GM18520 (cell line): ENCODE results near the gene TMEM185B.

Source experiments
- ATAC-seq: cut with Tn5 transposase; IDR thresholded peaks from one replicate; pipeline ENCODE4 v1.9.1; 2021; ENCODE audit not compliant: unreplicated experiment

Gene TMEM185B

GRCh38 chr2:120231974-120232635 lies 8.9 kb upstream of the TMEM185B start:
- peak; percentile 66 for ATAC-seq

- peak; percentile 9 for ATAC-seq
Observed at GRCh38 chr2:120231564-120231973, 8.4 kb upstream of the TMEM185B start.

GRCh38 chr2:120230515-120231471 lies 7.6 kb upstream of the TMEM185B start:
- ATAC-seq = no peak

GRCh38 chr2:120229341-120229740 lies 6.1 kb upstream of the TMEM185B start:
- ATAC-seq = no peak

GRCh38 chr2:120228503-120228902 lies 5.3 kb upstream of the TMEM185B start:
- no peak for ATAC-seq

- ATAC-seq = no peak
Observed at GRCh38 chr2:120227111-120227991, 4.2 kb upstream of the TMEM185B start.

- ATAC-seq = no peak
Observed at GRCh38 chr2:120226316-120226715, 3.1 kb upstream of the TMEM185B start.

GRCh38 chr2:120225549-120226065 lies 2.4 kb upstream of the TMEM185B start:
- ATAC-seq = no peak

- no peak for ATAC-seq
Observed at GRCh38 chr2:120224735-120225548, 1.7 kb upstream of the TMEM185B start.

GRCh38 chr2:120224256-120224655 lies 1.1 kb upstream of the TMEM185B start:
- ATAC-seq = no peak

GRCh38 chr2:120222186-120223033 lies 790 bp downstream of the TMEM185B start:
- no peak for ATAC-seq

- no peak for ATAC-seq
Observed at GRCh38 chr2:120221616-120222015, 1.6 kb downstream of the TMEM185B start.

- ATAC-seq = no peak
Observed at GRCh38 chr2:120220756-120221155, 2.4 kb downstream of the TMEM185B start.

GRCh38 chr2:120219766-120220165 lies 3.4 kb downstream of the TMEM185B start:
- no peak for ATAC-seq

GRCh38 chr2:120219291-120219690 lies 3.9 kb downstream of the TMEM185B start:
- no peak for ATAC-seq

- no peak for ATAC-seq
Observed at GRCh38 chr2:120218181-120218580, 5.0 kb downstream of the TMEM185B start.

- ATAC-seq = no peak
Observed at GRCh38 chr2:120210270-120210693, 12.9 kb downstream of the TMEM185B start.

GRCh38 chr2:120209427-120210269 lies 13.6 kb downstream of the TMEM185B start:
- no peak for ATAC-seq
